Measurements from ENCODE around the gene SULT1A3.

The SULT1A3 gene

GRCh38 chr16:30184096-30184890 lies 14.8 kb upstream of the SULT1A3 start:
- H3K27ac ChIP-seq = no peak overlapping the region
- ChIA-PET CTCF (no interaction called here), POLR2A (ENCODE audit: low non-redundant PET) (no interaction called here)
- TF ChIP-seq, protein P1, sequence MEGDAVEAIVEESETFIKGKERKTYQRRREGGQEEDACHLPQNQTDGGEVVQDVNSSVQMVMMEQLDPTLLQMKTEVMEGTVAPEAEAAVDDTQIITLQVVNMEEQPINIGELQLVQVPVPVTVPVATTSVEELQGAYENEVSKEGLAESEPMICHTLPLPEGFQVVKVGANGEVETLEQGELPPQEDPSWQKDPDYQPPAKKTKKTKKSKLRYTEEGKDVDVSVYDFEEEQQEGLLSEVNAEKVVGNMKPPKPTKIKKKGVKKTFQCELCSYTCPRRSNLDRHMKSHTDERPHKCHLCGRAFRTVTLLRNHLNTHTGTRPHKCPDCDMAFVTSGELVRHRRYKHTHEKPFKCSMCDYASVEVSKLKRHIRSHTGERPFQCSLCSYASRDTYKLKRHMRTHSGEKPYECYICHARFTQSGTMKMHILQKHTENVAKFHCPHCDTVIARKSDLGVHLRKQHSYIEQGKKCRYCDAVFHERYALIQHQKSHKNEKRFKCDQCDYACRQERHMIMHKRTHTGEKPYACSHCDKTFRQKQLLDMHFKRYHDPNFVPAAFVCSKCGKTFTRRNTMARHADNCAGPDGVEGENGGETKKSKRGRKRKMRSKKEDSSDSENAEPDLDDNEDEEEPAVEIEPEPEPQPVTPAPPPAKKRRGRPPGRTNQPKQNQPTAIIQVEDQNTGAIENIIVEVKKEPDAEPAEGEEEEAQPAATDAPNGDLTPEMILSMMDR (conservative IDR thresholded peaks at IDR 0.05; ENCODE audit: low read depth) = no peak
- DNase-seq (ENCODE audit: low spot score) = no peak

DNA sequence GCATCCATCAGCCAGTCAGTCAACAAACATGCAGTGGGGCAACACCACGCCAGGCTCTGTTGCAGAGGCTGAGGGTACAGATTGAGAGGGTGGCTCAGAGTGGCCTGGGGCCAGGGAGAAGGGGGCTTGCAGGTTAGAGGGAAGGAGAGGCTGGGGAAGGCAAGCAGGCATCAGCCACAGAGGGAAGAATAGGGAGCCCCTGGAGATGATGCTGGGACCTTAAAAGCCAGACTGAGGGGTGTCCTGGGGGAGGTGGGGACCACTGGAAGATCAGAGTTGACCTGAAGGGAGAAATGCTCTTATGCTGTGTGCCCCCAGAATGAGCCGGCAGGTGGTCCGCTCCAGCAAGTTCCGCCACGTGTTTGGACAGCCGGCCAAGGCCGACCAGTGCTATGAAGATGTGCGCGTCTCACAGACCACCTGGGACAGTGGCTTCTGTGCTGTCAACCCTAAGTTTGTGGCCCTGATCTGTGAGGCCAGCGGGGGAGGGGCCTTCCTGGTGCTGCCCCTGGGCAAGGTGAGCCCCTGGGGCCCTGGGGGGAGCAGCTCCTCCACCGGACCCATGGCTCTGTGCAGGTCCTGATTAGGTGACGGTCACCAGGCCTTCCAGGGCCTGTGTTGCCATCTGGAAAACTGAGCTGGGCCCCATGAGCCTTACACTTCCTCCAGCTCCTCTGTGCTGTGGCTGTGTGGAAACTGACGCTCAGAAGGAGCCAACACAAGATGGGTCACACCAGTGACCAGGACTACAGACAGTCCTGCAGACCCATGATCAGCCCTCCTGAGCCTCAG lies 14.0 kb upstream of the SULT1A3 start:
- peak overlapping the region; percentile 46 for H3K27ac ChIP-seq
- DNase-seq (ENCODE audit: low spot score) = no peak
- ChIA-PET CTCF (no interaction called here), POLR2A (ENCODE audit: low non-redundant PET) (no interaction called here)
- TF ChIP-seq, protein P1 (conservative IDR thresholded peaks at IDR 0.05; ENCODE audit: low read depth) = no peak

DNA sequence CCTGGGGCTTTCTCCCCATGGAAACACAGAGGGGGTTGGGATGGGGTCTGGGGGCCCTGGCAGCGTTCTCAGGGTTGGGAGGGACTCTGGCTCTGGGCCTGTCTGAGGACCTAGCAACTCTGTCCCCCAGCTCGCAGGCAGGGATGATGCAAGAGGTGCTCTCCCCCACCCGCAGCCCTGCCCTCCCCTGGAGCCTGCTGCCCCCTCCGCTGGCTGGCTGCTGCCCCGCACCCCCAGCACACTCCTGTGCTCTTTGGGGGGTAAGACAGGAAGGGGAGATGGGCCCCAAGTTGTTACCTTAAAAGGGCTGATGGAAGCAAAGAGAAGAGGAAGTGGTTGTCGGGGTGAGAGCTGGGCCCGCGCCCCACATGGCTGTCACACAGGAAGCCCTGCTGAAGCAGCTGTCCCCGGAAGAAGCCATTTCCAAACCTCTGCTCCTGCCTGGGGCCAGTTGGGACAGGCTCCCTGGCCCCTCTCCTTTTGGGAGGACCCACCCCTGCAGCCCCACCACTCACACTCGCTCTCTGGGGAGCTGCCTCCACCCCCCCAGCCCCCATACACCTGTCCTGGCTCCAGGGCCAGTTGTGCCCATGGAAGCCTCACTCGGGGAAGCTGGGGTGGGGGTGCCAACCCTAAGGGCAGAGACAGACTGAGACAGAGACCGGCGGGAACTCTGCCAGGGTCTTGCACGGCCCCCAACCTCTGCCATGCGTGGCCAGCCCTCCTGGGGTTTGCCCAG lies 13.2 kb upstream of the SULT1A3 start:
- TF ChIP-seq, protein P1 (conservative IDR thresholded peaks at IDR 0.05; ENCODE audit: low read depth) = no peak
- ChIA-PET POLR2A (ENCODE audit: low non-redundant PET) (interaction anchor here (0.6 kb wide), 1 partner anchor 167 kb away, joined by 6 read pairs; no protein-coding TSS in a partner anchor), CTCF (interaction anchor here (0.7 kb wide), 1 partner anchor 72 kb away, joined by 3 read pairs; the partner anchor contains the start of gene GDPD3)
- H3K27ac ChIP-seq = peak overlapping the region; percentile 46
- DNase-seq (ENCODE audit: low spot score) = no peak

DNA sequence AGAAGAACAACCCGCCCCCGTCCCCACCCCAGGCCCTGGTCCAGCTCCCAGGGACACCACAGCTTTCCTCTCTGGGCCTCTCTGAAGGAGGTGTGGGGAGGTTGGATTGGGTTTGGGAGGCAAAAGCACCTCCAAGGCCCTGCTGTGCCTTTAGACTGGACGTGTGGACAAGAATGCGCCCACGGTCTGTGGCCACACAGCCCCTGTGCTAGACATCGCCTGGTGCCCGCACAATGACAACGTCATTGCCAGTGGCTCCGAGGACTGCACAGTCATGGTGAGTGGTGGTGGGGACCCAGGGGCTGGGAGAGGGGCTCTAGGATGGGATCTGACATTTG lies 12.6 kb upstream of the SULT1A3 start:
- ChIA-PET CTCF (interaction anchor here (0.7 kb wide), 1 partner anchor 73 kb away, joined by 3 read pairs; the partner anchor contains the start of gene GDPD3), POLR2A (ENCODE audit: low non-redundant PET) (interaction anchor here (0.6 kb wide), 1 partner anchor 166 kb away, joined by 6 read pairs; no protein-coding TSS in a partner anchor)
- H3K27ac ChIP-seq = peak overlapping the region; percentile 46
- TF ChIP-seq, protein P1 (conservative IDR thresholded peaks at IDR 0.05; ENCODE audit: low read depth) = no peak
- DNase-seq (ENCODE audit: low spot score) = no peak

GRCh38 chr16:30186782-30187555 lies 12.1 kb upstream of the SULT1A3 start:
- TF ChIP-seq, protein P1 (conservative IDR thresholded peaks at IDR 0.05; ENCODE audit: low read depth) = peak; percentile 84
- DNase-seq (ENCODE audit: low spot score) = no peak
- ChIA-PET CTCF (interaction anchor here (0.6 kb wide), 1 partner anchor 154 kb away, joined by 4 read pairs; no protein-coding TSS in a partner anchor), POLR2A (ENCODE audit: low non-redundant PET) (no interaction called here)
- H3K27ac ChIP-seq = peak overlapping the region; percentile 46; the same call in 1 of the 2 replicates

Data from RWPE1 (cell line).